Measurements from ENCODE around the gene NEDD9. TPM values are rescaled to one million over a fixed set of nuclear protein-coding genes. Genes with fewer than 3 reads are reported as not detected.

The NEDD9 gene
- total and polyA plus RNA-seq, 4 donors: 7.5 to 16.8 (median 11.7) TPM

DNA sequence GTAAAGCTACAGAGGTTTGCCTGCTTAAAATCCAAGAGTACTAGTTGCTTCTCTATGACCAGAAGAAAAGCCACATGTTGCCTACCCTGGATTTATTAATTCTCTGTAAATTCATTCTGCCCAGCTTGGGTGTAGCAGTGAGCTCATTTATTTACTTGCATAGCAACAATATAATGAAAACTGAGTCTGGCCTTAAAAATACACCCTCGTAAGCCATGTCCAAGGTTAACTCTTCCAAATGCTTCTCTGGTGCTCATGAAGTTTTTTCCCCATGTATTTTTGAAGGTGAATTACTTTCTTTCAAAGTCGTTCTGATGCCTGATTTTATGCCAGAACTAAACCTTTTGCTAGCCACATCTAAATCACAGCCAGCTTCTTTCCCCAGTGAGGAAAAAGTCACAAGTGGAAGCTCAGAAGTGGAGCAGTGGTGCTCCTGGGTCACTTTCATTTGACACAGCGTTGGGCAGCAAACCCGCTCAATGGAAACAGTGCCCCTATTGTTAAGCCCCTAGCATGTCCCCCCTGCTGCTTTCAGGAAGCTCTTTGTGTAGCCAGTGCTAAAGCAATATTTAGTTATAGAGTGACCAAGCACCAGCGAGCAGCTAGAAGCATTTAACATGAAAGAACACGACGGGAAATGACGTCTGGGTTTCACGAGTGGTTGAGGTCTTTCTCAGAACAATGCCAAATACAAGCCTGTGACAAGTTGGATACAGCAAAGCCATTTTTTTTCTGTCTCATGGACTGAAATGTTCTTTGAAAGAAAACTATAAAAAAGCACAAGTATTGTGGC lies 29.8 kb downstream of the NEDD9 start:
- no peak for TF ChIP-seq SP1 (IDR thresholded peaks at IDR 0.05)
- no peak for TF ChIP-seq HNF4A (conservative IDR thresholded peaks at IDR 0.05)
- no peak for TF ChIP-seq GABPA (IDR thresholded peaks at IDR 0.05 in 1 of 2, conservative IDR thresholded peaks at IDR 0.05 in 1 of 2)
- no peak for TF ChIP-seq JUND (IDR thresholded peaks at IDR 0.05)
- no peak for TF ChIP-seq RAD21 (IDR thresholded peaks at IDR 0.05)
- TF ChIP-seq, protein P1, sequence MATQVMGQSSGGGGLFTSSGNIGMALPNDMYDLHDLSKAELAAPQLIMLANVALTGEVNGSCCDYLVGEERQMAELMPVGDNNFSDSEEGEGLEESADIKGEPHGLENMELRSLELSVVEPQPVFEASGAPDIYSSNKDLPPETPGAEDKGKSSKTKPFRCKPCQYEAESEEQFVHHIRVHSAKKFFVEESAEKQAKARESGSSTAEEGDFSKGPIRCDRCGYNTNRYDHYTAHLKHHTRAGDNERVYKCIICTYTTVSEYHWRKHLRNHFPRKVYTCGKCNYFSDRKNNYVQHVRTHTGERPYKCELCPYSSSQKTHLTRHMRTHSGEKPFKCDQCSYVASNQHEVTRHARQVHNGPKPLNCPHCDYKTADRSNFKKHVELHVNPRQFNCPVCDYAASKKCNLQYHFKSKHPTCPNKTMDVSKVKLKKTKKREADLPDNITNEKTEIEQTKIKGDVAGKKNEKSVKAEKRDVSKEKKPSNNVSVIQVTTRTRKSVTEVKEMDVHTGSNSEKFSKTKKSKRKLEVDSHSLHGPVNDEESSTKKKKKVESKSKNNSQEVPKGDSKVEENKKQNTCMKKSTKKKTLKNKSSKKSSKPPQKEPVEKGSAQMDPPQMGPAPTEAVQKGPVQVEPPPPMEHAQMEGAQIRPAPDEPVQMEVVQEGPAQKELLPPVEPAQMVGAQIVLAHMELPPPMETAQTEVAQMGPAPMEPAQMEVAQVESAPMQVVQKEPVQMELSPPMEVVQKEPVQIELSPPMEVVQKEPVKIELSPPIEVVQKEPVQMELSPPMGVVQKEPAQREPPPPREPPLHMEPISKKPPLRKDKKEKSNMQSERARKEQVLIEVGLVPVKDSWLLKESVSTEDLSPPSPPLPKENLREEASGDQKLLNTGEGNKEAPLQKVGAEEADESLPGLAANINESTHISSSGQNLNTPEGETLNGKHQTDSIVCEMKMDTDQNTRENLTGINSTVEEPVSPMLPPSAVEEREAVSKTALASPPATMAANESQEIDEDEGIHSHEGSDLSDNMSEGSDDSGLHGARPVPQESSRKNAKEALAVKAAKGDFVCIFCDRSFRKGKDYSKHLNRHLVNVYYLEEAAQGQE (IDR thresholded peaks at IDR 0.05): no peak
- no peak for TF ChIP-seq HNF4G (IDR thresholded peaks at IDR 0.05)
- no peak for TF ChIP-seq CTCF (IDR thresholded peaks at IDR 0.05; ENCODE audit: low read depth, low read length, missing input control)
- TF ChIP-seq YY1 (IDR thresholded peaks at IDR 0.05): no peak
- no peak for TF ChIP-seq EGR1 (IDR thresholded peaks at IDR 0.05; ENCODE audit: low read depth in 2 of 2)
- TF ChIP-seq FOXA1 (IDR thresholded peaks at IDR 0.05): no peak
- TF ChIP-seq TAF1 (conservative IDR thresholded peaks at IDR 0.05): no peak
- TF ChIP-seq ATF3 (IDR thresholded peaks at IDR 0.05): no peak
- TF ChIP-seq, protein P2, sequence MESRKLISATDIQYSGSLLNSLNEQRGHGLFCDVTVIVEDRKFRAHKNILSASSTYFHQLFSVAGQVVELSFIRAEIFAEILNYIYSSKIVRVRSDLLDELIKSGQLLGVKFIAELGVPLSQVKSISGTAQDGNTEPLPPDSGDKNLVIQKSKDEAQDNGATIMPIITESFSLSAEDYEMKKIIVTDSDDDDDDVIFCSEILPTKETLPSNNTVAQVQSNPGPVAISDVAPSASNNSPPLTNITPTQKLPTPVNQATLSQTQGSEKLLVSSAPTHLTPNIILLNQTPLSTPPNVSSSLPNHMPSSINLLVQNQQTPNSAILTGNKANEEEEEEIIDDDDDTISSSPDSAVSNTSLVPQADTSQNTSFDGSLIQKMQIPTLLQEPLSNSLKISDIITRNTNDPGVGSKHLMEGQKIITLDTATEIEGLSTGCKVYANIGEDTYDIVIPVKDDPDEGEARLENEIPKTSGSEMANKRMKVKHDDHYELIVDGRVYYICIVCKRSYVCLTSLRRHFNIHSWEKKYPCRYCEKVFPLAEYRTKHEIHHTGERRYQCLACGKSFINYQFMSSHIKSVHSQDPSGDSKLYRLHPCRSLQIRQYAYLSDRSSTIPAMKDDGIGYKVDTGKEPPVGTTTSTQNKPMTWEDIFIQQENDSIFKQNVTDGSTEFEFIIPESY (IDR thresholded peaks at IDR 0.05): no peak
- TF ChIP-seq NR2F2 (IDR thresholded peaks at IDR 0.05): no peak
- TF ChIP-seq MAX (IDR thresholded peaks at IDR 0.05): no peak
- TF ChIP-seq FOXA2 (IDR thresholded peaks at IDR 0.05): no peak
- H3K4me3 ChIP-seq (ENCODE audit: low read depth in 1 of 3, low read length in 3 of 3): no peak overlapping the region
- H3K4me1 ChIP-seq (ENCODE audit: control insufficient read depth in 4 of 4, insufficient read depth in 4 of 4, low read length in 3 of 4): no peaks in the 10 kb centered on the region
- H3K27me3 ChIP-seq (ENCODE audit: control insufficient read depth in 4 of 4, insufficient read depth in 4 of 4, low read length in 3 of 4): no peaks in the 10 kb centered on the region
- 74% methylated on average over 9 of the region's 9 CpGs for WGBS
- no peak overlapping the region for H3K9ac ChIP-seq (ENCODE audit: low read depth in 1 of 2, low read length in 2 of 2)
- H3K36me3 ChIP-seq (ENCODE audit: control insufficient read depth in 4 of 4, insufficient read depth in 3 of 4, low read depth in 1 of 4, low read length in 3 of 4): peaks cover 0 to 3% (median under 1%) of the 10 kb centered on the region in 4 donors
- no peak overlapping the region for H3K27ac ChIP-seq (ENCODE audit: low read depth in 1 of 2, low read length in 2 of 2)
- no peak for DNase-seq (ENCODE audit: low spot score)
- H3K9me3 ChIP-seq (ENCODE audit: control insufficient read depth in 4 of 4, low read length in 3 of 4): no peaks in the 10 kb centered on the region

All from liver (tissue), 9 donors.